WERI-Rb-1 (cell line): ENCODE measurements around the gene CDC45.
"Not testable (repeated sequence)": the region's sequence is repeated elsewhere in the genome, so short reads cannot be mapped to it uniquely, and the experiment has no call there.

Source experiments
- DNase-seq: peaks from one replicate; pipeline ENCODE4 v3.0.0-alpha.2; 2020
- H3K27ac ChIP-seq: fragments of 250-450 bp; sonication (Bioruptor Pico); 2 replicates; pipeline ENCODE4 v1.5.1; 2020; ENCODE audit warnings: mild to moderate bottlenecking, moderate library complexity
- H3K27me3 ChIP-seq: fragments of 250-450 bp; sonication (Bioruptor Pico); 2 replicates; pipeline ENCODE4 v1.5.1; 2021; ENCODE audit warnings: mild to moderate bottlenecking, low read depth, moderate library complexity; ENCODE audit not compliant: insufficient read depth, severe bottlenecking
- H3K36me3 ChIP-seq: fragments of 250-450 bp; sonication (Bioruptor Pico); 2 replicates; pipeline ENCODE4 v1.5.1; 2020; ENCODE audit warnings: mild to moderate bottlenecking, moderate library complexity
- H3K4me3 ChIP-seq: 2 replicates; pipeline ENCODE4 v1.5.1; 2011; ENCODE audit warnings: low read depth, mild to moderate bottlenecking, control low read depth, low read length
- H3K9me3 ChIP-seq: fragments of 250-450 bp; sonication (Bioruptor Pico); 2 replicates; pipeline ENCODE4 v1.5.1; 2021; ENCODE audit warnings: mild to moderate bottlenecking, moderate library complexity; ENCODE audit not compliant: severe bottlenecking
- CTCF ChIP-seq: IDR thresholded peaks from 2 replicates; pipeline ENCODE4 v1.5.1; 2011; ENCODE audit warnings: low read depth, mild to moderate bottlenecking, control low read depth, inconsistent platforms, low read length

Gene CDC45

GRCh38 chr22:19543970-19544708, 64.4 kb downstream of the CDC45 start:
- no peak overlapping the region for H3K27ac ChIP-seq
- TF ChIP-seq CTCF, result no peak
- no peaks in the 10 kb centered on the region for H3K36me3 ChIP-seq
- no peaks in the 10 kb centered on the region for H3K9me3 ChIP-seq
- H3K27me3 ChIP-seq, result no peaks in the 10 kb centered on the region
- H3K4me3 ChIP-seq, result no peak overlapping the region
- no peak for DNase-seq

- H3K27me3 ChIP-seq, result no peaks in the 10 kb centered on the region
- no peak for TF ChIP-seq CTCF
- no peaks in the 10 kb centered on the region for H3K36me3 ChIP-seq
- no peak for DNase-seq
- H3K27ac ChIP-seq, result no peak overlapping the region
- H3K4me3 ChIP-seq, result no peak overlapping the region
- no peaks in the 10 kb centered on the region for H3K9me3 ChIP-seq
These were observed 66.2 kb downstream of the CDC45 start for GRCh38 chr22:19545935-19546207.

GRCh38 chr22:19546680-19547079, 67.0 kb downstream of the CDC45 start:
- no peaks in the 10 kb centered on the region for H3K9me3 ChIP-seq
- H3K27me3 ChIP-seq, result no peaks in the 10 kb centered on the region
- TF ChIP-seq CTCF, result no peak
- no peak overlapping the region for H3K27ac ChIP-seq
- no peaks in the 10 kb centered on the region for H3K36me3 ChIP-seq
- DNase-seq, result no peak
- no peak overlapping the region for H3K4me3 ChIP-seq

- no peaks in the 10 kb centered on the region for H3K36me3 ChIP-seq
- H3K4me3 ChIP-seq, result no peak overlapping the region
- no peak overlapping the region for H3K27ac ChIP-seq
- no peaks in the 10 kb centered on the region for H3K27me3 ChIP-seq
- no peak for DNase-seq
- peaks cover 1% of the 10 kb centered on the region for H3K9me3 ChIP-seq
- no peak for TF ChIP-seq CTCF
These were observed 67.9 kb downstream of the CDC45 start for GRCh38 chr22:19547620-19548019.

GRCh38 chr22:19548427-19548826, 68.7 kb downstream of the CDC45 start:
- not testable (repeated sequence) for H3K27me3 ChIP-seq, H3K4me3 ChIP-seq, H3K27ac ChIP-seq, H3K9me3 ChIP-seq, DNase-seq, H3K36me3 ChIP-seq

GRCh38 chr22:19548964-19549363, 69.2 kb downstream of the CDC45 start:
- Histone ChIP-seq H3K27me3 (no peaks in the 10 kb centered on the region), H3K27ac (no peak overlapping the region), H3K4me3 (no peak overlapping the region), H3K9me3 (peaks cover 2% of the 10 kb centered on the region), H3K36me3 (no peaks in the 10 kb centered on the region)
- no peak for DNase-seq
- TF ChIP-seq CTCF, result no peak
